C4-2B (cell line): Measurements from ENCODE around the gene LRRN2.

Experiments used
- ZFX ChIP-seq: fragments of 450-650 bp; IDR thresholded peaks from 2 replicates; pipeline ENCODE4 v1.6.1; 2017
- TF ChIP-seq, protein P1 (sequence below): fragments of 450-650 bp; conservative IDR thresholded peaks from 2 replicates; pipeline ENCODE4 v1.5.1; 2017; ENCODE audit warnings: mild to moderate bottlenecking

DNA sequence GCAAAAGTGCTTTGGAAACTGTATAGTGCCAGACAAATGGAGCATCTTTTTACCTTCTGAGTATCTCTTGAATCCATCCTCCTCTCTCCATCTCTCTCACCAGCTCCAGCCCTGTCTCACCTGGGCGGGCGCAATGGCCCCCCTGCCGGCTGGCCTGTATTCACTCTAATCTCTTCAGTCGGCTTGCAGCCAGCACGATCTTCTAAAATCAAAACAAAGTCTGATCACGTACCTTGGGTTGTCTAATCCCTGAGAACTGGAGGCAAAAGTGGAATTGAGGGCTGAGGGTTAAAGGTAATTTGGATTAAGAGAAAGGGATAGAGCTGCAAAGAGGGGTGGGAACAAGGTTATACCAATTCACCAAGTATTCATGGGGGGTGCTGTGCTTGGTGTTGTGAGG lies 46.0 kb upstream of the LRRN2 start:
- TF ChIP-seq, protein P1, sequence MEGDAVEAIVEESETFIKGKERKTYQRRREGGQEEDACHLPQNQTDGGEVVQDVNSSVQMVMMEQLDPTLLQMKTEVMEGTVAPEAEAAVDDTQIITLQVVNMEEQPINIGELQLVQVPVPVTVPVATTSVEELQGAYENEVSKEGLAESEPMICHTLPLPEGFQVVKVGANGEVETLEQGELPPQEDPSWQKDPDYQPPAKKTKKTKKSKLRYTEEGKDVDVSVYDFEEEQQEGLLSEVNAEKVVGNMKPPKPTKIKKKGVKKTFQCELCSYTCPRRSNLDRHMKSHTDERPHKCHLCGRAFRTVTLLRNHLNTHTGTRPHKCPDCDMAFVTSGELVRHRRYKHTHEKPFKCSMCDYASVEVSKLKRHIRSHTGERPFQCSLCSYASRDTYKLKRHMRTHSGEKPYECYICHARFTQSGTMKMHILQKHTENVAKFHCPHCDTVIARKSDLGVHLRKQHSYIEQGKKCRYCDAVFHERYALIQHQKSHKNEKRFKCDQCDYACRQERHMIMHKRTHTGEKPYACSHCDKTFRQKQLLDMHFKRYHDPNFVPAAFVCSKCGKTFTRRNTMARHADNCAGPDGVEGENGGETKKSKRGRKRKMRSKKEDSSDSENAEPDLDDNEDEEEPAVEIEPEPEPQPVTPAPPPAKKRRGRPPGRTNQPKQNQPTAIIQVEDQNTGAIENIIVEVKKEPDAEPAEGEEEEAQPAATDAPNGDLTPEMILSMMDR, result no peak
- TF ChIP-seq ZFX, result no peak
